NCI-H82 (cell line): ENCODE data around the gene DOCK1.

Source experiments
- DNase-seq: peaks from one replicate; lab custom pipeline; 2025; lab: John Stamatoyannopoulos, UW

DOCK1 gene

GRCh38 chr10:127179612-127180250, 274.5 kb downstream of the DOCK1 start:
- no peak for DNase-seq

- DNase-seq, result no peak
Observed at GRCh38 chr10:127182161-127182560, 276.9 kb downstream of the DOCK1 start.

- DNase-seq, result no peak
Observed at GRCh38 chr10:127184582-127184981, 279.4 kb downstream of the DOCK1 start.

GRCh38 chr10:127186813-127187212, 281.6 kb downstream of the DOCK1 start:
- no peak for DNase-seq

- DNase-seq, result no peak
Observed at GRCh38 chr10:127189226-127189625, 284.0 kb downstream of the DOCK1 start.

GRCh38 chr10:127190427-127190826, 285.2 kb downstream of the DOCK1 start:
- no peak for DNase-seq

- no peak for DNase-seq
Observed at GRCh38 chr10:127193125-127193524, 287.9 kb downstream of the DOCK1 start.

- no peak for DNase-seq
Observed at GRCh38 chr10:127194111-127194510, 288.9 kb downstream of the DOCK1 start.

GRCh38 chr10:127194599-127194998, 289.4 kb downstream of the DOCK1 start:
- peak; percentile 32 for DNase-seq

GRCh38 chr10:127195041-127195506, 289.8 kb downstream of the DOCK1 start:
- peak; percentile 61 for DNase-seq

GRCh38 chr10:127195571-127196281, 290.5 kb downstream of the DOCK1 start:
- peak; percentile 53 for DNase-seq

GRCh38 chr10:127196282-127197153, 291.3 kb downstream of the DOCK1 start, which contains the start of gene INSYN2A:
TSS of gene INSYN2A (minus strand) at chr10:127196591. CDS start at chr10:127176395, 20,196 bp downstream.
- peak; percentile 76 for DNase-seq

- peak; percentile 57 for DNase-seq
Observed at GRCh38 chr10:127197154-127197432, 291.9 kb downstream of the DOCK1 start.

GRCh38 chr10:127198307-127198706, 293.1 kb downstream of the DOCK1 start:
- peak; percentile 27 for DNase-seq

- no peak for DNase-seq
Observed at GRCh38 chr10:127198721-127199120, 293.5 kb downstream of the DOCK1 start.

GRCh38 chr10:127200646-127201045, 295.4 kb downstream of the DOCK1 start:
- DNase-seq, result no peak

- DNase-seq, result no peak
Observed at GRCh38 chr10:127203067-127203466, 297.8 kb downstream of the DOCK1 start.

GRCh38 chr10:127207081-127207480, 301.9 kb downstream of the DOCK1 start:
- DNase-seq, result peak; percentile 1

GRCh38 chr10:127210936-127211466, 305.8 kb downstream of the DOCK1 start:
- DNase-seq, result peak; percentile 57

GRCh38 chr10:127215866-127216265, 310.6 kb downstream of the DOCK1 start:
- no peak for DNase-seq

- DNase-seq, result no peak
Observed at GRCh38 chr10:127216274-127216673, 311.0 kb downstream of the DOCK1 start.

- no peak for DNase-seq
Observed at GRCh38 chr10:127216786-127217185, 311.6 kb downstream of the DOCK1 start.
